Measurements from ENCODE around the gene CCL28.
"Not testable (repeated sequence)": the region's sequence is repeated elsewhere in the genome, so short reads cannot be mapped to it uniquely, and the experiment has no call there.

CCL28 gene

GRCh38 chr5:43416803-43417394 lies 4.7 kb upstream of the CCL28 start:
- H3K27ac ChIP-seq: no peak overlapping the region
- no peak for TF ChIP-seq CTCF (conservative IDR thresholded peaks at IDR 0.05)

DNA sequence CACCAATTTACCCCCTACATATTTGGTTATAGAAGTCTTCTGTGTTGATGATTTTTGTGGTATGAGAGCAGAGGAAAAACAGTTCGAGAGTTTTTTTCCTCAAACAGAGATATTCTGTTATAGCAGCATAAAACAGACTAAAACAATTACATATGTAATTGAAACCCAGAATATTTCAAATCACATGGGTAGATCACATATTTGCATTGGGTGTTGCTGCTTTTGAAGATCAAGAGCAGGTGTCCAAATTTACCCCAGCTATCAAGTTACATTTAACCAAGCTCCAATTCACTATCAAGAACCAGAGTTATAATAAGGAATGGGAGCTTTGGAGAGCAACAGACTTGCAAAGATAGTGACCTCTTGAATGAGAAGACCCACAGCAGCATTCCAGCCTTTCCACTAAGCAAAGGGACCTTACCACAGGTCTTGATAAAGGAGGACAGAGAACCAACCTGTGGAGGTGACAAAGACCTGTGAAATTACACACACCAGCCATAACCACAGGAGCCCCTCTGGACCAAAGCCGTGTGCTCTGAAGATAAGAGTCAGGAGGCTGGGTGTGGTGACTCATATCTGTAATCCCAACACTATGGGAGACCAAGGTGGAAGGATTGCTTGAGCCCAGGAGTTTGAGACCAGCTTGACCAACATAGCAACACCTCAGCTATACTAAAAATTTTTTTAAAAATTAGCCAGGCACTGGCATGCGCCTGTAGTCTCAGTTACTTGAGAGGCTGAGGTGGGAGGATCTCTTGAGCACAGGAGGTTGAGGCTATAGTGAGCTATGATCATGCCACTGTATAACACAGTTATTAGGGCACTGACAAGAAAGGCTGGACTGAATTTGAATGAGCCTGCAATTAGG lies 4.0 kb upstream of the CCL28 start:
- H3K27ac ChIP-seq: no peak overlapping the region
- TF ChIP-seq CTCF (conservative IDR thresholded peaks at IDR 0.05): no peak

- TF ChIP-seq CTCF (conservative IDR thresholded peaks at IDR 0.05): no peak
- no peak overlapping the region for H3K27ac ChIP-seq
Observed at GRCh38 chr5:43413966-43414365, 1.8 kb upstream of the CCL28 start.

DNA sequence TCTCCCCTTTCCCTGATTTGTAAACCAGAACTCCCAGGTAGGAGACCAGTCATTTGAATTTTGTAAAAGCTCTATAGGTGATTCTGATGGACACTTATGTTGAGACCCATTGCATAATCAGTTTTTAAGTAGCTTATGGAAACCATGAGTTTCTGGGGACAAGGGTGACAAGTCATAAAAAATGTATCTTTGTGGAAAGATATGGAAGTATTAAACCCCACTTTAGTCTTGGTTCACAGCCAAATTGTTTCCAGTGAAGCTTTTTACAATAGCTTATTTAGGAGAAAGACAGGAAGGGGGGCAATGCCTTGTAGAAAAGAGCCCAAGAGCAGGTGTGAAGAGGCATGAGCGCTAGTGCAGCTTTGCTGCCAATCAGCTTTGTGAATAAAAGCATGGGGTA lies 453 bp upstream of the CCL28 start:
- no peak for TF ChIP-seq CTCF (conservative IDR thresholded peaks at IDR 0.05)
- H3K27ac ChIP-seq: no peak overlapping the region

GRCh38 chr5:43411495-43411894 lies 696 bp downstream of the CCL28 start:
- no peak for TF ChIP-seq CTCF (conservative IDR thresholded peaks at IDR 0.05)
- H3K27ac ChIP-seq: no peak overlapping the region

- no peak overlapping the region for H3K27ac ChIP-seq
- TF ChIP-seq CTCF (conservative IDR thresholded peaks at IDR 0.05): no peak
Observed at GRCh38 chr5:43410414-43410813, 1.8 kb downstream of the CCL28 start.

GRCh38 chr5:43409809-43410271 lies 2.4 kb downstream of the CCL28 start:
- no peak for TF ChIP-seq CTCF (conservative IDR thresholded peaks at IDR 0.05)
- no peak overlapping the region; the same call in 1 of the 2 replicates for H3K27ac ChIP-seq

DNA sequence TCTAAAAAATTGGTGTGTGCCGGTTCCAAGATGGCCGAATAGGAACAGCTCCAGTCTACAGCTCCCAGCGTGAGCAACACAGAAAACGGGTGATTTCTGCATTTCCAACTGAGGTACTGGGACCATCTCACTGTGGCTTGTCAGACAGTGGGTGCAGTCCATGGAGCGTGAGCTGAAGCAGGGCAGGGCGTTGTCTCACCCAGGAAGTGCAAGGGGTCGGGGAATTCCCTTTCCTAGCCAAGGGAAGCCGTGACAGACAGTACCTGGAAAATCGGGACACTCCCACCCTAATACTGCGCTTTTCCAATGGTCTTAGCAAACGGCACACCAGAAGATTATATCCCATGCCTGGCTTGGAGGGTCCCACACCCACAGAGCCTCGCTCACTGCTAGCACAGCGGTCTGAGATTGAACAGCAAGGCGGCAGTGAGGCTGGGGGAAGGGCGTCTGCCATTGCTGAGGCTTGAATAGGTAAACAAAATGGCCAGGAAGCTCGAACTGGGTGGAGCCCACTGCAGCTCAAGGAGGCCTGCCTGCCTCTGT lies 9.6 kb downstream of the CCL28 start:
- not testable (repeated sequence) for H3K27ac ChIP-seq

Measured in VCaP (cell line).